HG03039 (cell line): ENCODE measurements around the gene VASH1.
"Not testable (repeated sequence)": the region's sequence is repeated elsewhere in the genome, so short reads cannot be mapped to it uniquely, and the experiment has no call there.

Experiments used
- ATAC-seq: cut with Tn5 transposase; IDR thresholded peaks from one replicate; pipeline ENCODE4 v1.9.1; 2021; ENCODE audit warnings: mild to moderate bottlenecking, moderate library complexity; ENCODE audit not compliant: unreplicated experiment

VASH1 gene

GRCh38 chr14:76761136-76761959 is at the start of gene VASH1:
Gene VASH1, plus strand, starts transcription at chr14:76761468. Its CDS starts 1,354 bp downstream, at chr14:76762822.
- ATAC-seq: peak; percentile 52

DNA sequence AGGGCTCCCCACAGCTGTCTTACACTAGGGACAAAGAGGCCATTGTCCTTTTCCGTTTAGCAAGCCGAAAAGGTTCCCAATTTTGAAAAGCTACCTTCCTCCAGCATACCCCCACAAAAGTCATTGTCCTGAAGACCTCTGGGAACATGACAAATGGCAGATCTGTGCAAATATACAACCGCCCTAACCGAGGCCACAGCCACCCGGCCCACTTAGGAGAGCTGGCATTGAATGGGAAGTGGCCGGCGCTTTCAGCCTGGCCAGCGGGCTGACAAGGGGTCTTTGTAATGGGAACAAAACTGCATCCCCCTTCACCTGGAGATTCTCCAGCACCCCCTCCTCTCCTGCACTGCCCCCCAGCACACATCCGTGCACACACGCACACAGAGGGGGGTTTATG is 48.1 kb upstream of the VASH1 start:
- no peak for ATAC-seq

DNA sequence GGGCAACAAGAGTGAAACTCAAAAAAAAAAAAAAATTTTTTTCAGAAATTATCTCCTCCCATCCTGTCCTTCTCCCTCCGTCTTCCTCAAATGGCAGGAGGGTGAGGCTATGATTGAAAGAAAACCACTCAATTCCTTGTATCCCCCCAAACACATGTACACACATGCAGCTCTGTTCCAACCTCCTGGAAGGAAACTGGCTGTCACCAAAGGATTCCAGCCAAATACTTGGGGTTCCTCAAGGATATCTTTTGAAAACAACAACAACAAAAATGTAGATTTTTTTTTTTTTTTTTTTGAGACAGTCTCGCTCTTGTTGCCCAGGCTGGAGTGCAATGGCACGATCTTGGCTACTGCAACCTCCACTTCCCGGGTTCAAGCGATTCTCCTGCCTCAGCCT is 46.8 kb upstream of the VASH1 start:
- ATAC-seq: no peak

DNA sequence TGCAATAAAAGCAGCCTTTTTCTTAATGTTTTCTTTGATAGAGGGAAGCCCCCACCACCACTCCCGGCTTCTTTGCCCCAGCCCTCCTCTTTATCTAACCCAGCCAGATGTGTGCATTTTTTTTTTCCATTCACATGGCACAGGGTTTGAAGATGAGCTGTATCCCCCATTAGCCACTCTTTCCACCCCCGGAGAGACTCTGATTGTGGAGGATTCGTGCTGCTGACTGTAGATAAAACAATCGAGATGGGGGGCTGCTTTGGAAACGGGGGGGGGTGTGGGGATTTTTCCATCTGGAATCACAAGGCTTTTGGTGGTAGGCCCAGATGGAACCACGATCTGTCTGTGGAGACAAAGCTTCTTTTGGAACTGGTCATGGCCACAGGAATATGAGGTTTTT is 46.2 kb upstream of the VASH1 start:
- no peak for ATAC-seq

DNA sequence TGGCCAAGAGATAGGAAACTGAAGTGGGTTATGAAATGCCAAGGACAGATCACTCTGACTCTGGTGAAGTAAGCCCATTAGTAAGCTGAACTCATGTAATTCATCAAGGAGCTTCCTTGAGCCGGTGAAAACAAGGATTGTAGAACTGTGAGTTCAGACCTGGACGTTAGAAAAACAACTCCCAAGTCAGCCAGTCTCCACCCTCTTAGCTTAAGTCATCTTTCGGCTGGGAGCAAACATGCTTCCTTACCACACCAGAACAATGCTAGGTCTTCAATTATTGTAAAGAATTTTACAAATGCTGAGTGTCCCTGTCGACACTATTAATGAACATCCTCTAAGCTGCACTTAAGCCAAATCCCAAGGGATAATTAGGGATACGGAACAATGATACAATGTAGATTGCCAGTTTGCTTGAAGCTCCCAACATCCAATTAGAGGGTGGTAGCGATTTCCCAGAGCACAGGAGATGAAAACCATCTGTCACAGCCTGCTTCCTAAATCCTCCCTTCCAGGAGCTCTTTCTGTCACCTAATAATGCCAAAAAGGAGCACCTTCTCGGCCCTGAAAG is 45.7 kb upstream of the VASH1 start:
- no peak for ATAC-seq

- ATAC-seq: no peak
These were observed 45.0 kb upstream of the VASH1 start for GRCh38 chr14:76716285-76716684.

DNA sequence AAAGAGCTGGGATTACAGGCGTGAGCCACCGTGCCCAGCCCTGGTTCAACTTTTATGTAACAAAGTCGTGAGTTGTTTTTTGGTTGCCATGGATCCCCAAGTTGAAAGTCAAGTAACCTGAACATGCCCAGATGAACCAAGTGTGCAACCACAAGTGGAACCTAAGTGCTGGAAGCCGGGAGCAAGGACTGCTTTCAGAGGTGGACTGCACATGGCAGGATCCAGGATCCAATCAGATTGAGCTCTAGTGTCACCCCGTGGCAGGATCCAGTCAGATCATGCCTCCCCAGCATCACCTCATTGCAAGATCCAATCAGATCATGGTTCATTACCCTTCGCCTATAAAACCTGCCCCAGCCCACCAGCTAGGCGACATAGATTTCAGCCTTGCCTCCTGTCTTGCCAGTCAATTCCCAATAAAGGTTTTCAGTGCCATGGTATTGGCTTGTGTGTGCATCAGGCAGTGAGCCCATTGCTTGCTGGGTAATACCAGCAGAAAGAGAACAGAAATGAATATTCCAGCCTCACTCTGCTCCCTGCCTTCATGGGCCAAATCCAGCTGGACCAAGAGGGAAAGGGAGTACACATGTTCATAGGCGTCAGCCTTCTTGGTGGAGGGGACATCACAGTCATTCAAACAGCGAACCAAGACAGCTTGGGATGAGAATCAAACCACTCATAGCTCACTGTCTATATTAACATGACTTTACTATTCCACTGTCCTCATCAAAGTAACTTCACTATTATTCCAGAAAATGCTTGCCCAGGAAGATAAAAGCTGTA is 43.6 kb upstream of the VASH1 start:
- no peak for ATAC-seq

DNA sequence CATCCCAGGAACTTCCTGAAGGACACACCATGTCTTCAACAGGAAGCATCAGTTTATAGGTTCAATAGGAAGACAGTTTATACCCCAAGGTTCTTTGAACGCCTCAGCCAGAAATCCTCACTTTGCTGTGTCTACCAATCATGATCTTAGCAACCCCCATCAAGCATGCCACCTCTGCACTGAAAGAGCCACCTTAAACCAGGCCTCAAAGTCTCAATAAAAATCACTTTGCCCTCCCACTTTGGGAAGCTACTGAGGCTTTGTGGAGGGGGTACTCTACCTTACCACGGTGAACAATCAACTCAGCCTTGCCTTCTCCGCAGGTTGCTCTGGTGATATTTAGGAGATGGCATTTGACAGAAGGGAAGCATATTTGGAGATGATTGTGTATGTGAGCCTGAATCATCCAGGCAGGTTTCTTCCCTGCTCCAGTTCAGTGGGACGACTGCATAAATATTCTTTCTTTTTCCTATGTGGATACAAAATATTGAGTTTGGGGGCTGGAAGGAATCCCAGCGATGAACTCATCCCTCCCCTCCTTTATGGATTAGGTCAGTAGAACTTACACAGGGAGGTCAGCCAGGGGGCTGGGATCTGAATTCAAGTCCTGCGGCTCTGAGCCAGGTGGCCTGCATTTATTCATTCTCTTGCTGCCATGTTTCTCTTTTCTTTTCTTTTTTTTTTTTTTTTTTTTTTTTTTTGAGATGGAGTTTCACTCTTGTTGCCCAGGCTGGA is 42.8 kb upstream of the VASH1 start:
- no peak for ATAC-seq

DNA sequence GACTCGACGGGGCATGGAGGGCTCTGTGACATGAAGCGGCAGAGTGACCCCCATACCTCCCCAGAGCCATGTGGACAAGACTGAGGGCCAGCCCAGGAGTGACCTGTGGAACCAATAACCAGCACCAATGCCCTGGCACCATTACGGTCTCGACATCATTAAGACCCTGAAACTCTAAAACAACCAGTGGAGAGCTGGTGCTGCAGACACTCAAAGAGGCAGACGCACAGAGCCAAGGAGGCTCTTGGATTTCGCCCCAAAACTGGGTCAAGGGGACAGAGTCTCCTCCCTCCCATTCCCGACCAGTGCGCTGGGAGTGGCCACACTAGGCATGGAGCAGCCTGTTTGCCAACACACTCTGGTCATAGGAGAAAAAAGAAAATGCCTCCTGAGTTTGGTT is 41.6 kb upstream of the VASH1 start:
- ATAC-seq: no peak

GRCh38 chr14:76720382-76720813 is 40.9 kb upstream of the VASH1 start:
- ATAC-seq: no peak

GRCh38 chr14:76721506-76721905 is 39.8 kb upstream of the VASH1 start:
- not testable (repeated sequence) for ATAC-seq

GRCh38 chr14:76724651-76725550 is 36.4 kb upstream of the VASH1 start:
- no peak for ATAC-seq

DNA sequence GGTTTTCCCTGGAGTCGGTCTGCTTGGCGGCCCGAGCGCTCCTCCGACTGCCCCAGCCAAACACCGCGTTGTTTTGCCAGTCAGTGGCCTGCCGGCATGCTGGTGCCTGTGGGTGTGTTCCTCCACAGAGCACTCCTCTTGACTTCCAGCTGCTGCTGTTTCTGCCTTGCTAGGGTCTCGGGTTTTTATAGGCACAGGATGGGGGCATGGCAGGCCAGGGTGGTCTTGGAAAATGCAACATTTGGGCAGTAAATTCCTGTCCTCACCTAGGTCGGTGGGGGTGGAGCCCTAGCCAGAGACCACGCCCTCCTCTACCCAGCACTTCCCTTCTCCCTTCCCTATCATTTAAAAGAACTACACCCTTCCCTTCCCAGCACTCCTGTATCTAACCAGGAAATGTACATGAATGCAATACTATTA is 34.7 kb upstream of the VASH1 start:
- ATAC-seq: no peak

DNA sequence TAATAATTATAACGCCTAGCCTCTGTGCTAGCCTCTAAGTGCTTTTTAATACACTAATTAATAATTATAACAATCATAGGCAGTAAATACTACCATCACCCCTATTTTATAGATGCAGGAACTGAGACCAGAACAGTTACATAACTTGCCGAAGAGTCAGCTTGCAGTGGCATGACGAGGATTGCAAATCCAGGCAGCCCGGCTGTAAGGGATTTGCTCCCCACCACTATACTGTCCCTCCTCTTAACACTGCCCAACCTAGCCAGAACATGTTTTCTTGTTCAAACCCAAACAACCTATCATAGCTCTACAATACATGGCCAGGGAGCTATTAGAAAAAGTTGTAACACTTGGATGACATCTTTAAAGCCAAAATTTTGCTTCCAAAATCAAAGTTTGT is 33.9 kb upstream of the VASH1 start:
- ATAC-seq: no peak

DNA sequence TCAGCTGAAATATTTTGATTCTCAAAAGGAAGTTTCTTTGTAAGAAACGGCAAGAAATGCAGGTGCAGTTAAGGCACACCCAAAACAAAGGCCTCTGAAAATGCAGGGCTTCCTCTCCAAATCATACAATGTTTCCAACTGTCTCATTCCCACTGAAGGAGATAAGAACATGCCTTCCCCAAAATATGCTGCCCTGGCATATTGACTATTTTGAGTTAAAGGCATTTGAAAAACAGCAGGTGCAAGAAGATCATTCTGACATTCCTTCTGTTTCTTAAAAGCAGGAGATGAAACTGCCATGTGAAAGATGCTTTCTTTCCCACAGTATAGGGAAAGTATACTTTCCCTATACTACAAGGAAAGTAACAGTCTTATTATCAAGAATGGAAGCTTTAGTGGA is 33.4 kb upstream of the VASH1 start:
- ATAC-seq: no peak

DNA sequence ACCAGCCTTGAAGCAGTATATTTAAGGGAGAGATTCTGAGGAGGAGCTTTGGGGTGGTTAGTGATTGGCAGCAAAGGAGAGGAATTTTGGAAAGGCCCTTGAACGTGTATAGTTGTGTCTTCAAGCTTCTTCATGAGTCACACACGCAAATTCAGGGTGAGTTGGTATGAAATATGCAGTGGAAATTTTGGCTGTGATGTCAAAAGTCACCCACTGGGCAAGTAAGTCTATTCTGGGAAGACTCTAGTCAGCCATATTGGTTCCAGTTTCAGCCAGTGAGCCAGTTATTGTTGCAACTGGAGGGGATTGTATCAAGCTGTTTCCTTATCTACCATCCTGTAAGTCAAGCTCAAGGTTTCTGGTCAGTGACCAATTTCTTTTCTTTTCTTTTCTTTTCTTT is 32.0 kb upstream of the VASH1 start:
- ATAC-seq: no peak

DNA sequence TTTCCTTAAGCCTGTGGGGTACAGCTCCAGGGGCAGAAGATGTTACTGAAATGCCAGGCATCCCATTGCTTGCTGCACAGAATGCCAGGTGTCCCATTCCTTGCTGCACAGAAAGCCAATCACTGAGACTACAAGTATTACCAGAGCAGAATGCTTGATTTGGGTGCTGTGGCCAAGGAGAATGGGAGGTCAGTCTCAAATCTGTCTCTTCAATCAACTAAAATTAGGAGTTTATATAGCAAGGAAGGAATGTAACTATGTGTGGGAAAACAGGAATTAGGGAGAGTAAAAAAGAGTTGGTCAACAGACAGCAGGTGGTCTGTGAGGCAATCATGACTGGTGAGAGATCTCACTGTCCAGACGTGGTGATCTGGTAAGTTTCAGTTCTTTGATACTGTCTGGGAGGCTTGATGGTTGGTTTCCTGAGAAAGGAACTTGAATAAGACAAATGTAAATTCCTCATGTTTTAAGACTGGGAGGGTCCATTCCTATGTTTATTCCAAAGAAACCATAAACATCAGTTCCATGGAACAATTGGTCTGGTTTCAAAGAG is 31.2 kb upstream of the VASH1 start:
- ATAC-seq: no peak

DNA sequence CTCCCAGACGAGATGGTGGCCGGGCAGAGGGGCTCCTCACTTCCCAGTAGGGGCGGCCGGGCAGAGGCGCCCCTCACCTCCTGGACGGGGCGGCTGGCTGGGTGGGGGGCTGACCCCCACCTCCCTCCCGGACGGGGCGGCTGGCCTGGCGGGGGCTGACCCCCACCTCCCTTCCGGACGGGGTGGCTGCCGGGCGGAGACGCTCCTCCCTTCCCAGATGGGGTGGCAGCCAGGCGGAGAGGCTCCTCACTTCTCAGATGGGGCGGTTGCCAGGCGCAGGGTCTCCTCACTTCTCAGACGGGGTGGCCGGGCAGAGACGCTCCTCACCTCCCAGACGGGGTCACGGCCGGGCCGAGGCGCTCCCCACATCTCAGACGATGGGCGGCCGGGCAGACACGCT is 26.8 kb upstream of the VASH1 start:
- not testable (repeated sequence) for ATAC-seq

DNA sequence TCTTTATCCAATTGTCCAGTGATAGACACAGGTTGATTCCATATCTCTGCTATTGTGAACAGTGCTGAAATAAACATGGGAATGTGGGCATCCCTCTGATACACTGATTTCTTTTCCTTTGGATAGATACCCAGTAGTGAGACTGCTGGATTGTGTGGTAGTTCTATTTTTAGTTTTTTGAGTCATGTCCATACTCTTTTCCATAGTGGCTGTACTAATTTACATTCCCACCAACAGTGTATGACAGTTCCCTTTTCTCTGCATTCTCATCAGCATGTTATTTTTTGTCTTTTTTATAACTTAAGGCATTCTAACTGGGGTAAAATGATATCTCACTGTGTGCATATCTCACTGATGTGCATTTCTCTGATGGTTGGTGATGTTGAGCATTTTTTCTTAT is 24.8 kb upstream of the VASH1 start:
- ATAC-seq: no peak

GRCh38 chr14:76741074-76741473 is 20.2 kb upstream of the VASH1 start:
- ATAC-seq: no peak
